Activated CD8-positive, alpha-beta memory T cell treated with anti-CD3 and anti-CD28 coated beads, Interleukin-2, amount 10 ng/mL, durations not matched to agents 7 days and 5 days (primary cell): ENCODE measurements around the gene GHSR. TPM values are rescaled to one million over a fixed set of nuclear protein-coding genes. Genes with fewer than 3 reads are reported as not detected.

Experiments used
- ATAC-seq: fragments of 150-1000 bp; cut with Tn5 transposase; one replicate; pipeline ENCODE4 v1.10.0; 2021; ENCODE audit warnings: moderate library complexity
- CTCF ChIA-PET: fragments of 350-600 bp; sonication (Branson Sonifier 250); formaldehyde crosslinking; loops from one replicate; lab custom pipeline; 2021; ENCODE audit warnings: antibody characterized with exemption; lab: Charles Lee
- DNase-seq: peaks from one replicate; pipeline ENCODE4 v3.0.0-alpha.2; 2020
- H3K27ac Mint-ChIP-seq: one replicate; pipeline ENCODE4 v1.8.0; 2021; ENCODE audit warnings: mild to moderate bottlenecking, mixed read lengths
- H3K27me3 Mint-ChIP-seq: one replicate; pipeline ENCODE4 v1.8.0; 2021; ENCODE audit warnings: mixed read lengths
- H3K36me3 Mint-ChIP-seq: one replicate; pipeline ENCODE4 v1.8.0; 2021; ENCODE audit warnings: mild to moderate bottlenecking, mixed read lengths
- H3K4me1 Mint-ChIP-seq: one replicate; pipeline ENCODE4 v1.8.0; 2021; ENCODE audit warnings: mixed read lengths
- H3K4me3 Mint-ChIP-seq: one replicate; pipeline ENCODE4 v1.8.0; 2021; ENCODE audit warnings: mild to moderate bottlenecking, moderate library complexity, mixed read lengths
- H3K9me3 Mint-ChIP-seq: one replicate; pipeline ENCODE4 v1.8.0; 2022; ENCODE audit warnings: low read depth, mixed read lengths
- total RNA-seq, 2 experiments: library from RNA; stranded (reverse); gene quantifications; one replicate each; pipeline ENCODE4 v1.2.3, GENCODE V29; 2021

Gene GHSR
- total RNA-seq, 2 experiments from 2014 or later = not detected

DNA sequence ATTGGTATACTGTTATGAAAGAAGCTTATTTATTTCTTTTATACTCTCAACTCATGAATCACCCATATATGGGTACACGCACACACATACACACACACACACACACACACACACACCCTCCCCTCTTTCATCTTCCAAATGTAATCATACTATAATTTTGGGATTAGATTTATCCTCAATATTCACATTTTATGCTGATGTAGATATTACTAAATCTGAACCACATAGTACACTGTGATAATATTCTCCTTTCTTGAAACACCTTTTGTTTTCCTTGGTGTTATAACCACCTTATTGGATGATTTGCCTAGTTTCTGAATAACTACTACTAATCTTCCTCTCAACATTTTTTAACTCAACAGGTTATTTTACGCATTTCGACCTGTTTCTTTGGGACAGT lies 8.1 kb upstream of the GHSR start:
- H3K36me3 Mint-ChIP-seq = no peaks in the 10 kb centered on the region

DNA sequence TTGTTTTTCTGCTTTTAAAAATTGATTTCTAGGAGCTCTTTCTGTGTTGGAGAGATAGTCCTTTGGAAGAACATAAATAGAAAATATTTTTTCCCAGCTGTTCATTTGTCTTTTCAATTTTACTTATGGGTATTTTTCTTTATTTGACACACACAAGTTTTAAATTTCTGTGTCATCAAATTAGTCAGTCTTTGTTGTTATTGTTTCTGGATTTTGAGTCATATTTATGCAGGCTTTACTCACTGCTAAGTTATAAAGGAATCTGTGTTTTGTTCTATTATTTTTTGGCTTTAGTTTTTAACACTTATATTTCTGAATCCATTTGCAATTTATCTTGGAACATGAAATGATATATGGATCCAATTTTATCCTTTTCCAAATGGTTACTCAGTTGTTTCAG lies 5.9 kb upstream of the GHSR start:
- DNase-seq = no peak
- H3K4me1 Mint-ChIP-seq = peaks cover 9% of the 10 kb centered on the region
- no peak overlapping the region for H3K4me3 Mint-ChIP-seq
- H3K27ac Mint-ChIP-seq = no peak overlapping the region
- no peak for ATAC-seq
- H3K36me3 Mint-ChIP-seq = peaks cover 2% of the 10 kb centered on the region
- peaks cover 53% of the 10 kb centered on the region for H3K27me3 Mint-ChIP-seq
- no peaks in the 10 kb centered on the region for H3K9me3 Mint-ChIP-seq
- CTCF ChIA-PET = interaction anchor here (1.4 kb wide), 1 partner anchor 122 kb away, joined by 5 read pairs; no protein-coding TSS in a partner anchor

More for the DNA sequence above, 8.1 kb upstream of the GHSR start:
- Mint-ChIP-seq H3K4me1 (no peaks in the 10 kb centered on the region), H3K27me3 (peaks cover 32% of the 10 kb centered on the region), H3K27ac (no peak overlapping the region), H3K4me3 (no peak overlapping the region), H3K9me3 (no peaks in the 10 kb centered on the region)
- CTCF ChIA-PET = no interaction called here
- ATAC-seq = no peak
- DNase-seq = no peak

DNA sequence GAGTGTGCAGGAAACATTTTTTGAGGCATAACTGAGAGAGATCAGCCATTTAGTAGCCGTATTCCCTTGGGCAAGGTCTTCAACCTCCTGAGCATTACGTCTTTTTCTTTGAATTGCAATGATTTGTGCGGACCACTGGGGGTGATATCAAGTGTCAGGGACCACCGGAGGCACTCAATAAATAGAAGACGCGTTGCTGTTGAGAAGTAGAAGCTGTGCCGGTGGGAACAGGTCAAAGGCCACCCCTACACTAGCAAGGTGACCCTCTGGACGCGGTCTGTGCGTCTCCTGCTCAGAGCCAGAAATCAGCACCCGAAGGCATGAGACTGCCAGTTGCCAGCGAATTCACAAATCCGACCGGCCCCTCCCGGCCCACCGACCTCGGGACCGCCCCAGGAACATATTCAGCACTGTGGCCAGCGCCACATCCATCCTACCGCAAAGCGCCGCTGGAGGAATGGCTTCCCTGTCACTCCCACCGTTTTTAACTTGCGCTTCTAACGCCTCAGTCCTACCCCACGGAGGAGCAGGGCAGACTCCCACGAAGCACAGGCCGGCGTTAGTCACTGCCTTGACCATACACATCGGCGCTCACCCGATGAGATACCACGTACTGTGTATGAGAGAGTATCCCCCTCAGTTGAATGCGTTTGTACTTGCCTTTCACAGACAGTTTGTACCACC lies 1.4 kb upstream of the GHSR start:
- H3K4me3 Mint-ChIP-seq = peak overlapping the region; percentile 37
- DNase-seq = peak; percentile 46
- peaks cover 87% of the 10 kb centered on the region for H3K27me3 Mint-ChIP-seq
- H3K27ac Mint-ChIP-seq = no peak overlapping the region
- H3K36me3 Mint-ChIP-seq = peaks cover 3% of the 10 kb centered on the region
- H3K4me1 Mint-ChIP-seq = peaks cover 32% of the 10 kb centered on the region
- H3K9me3 Mint-ChIP-seq = no peaks in the 10 kb centered on the region
- CTCF ChIA-PET = interaction anchor here (1.7 to 4.8 kb wide), 2 partner anchors 11 to 12 kb away, joined by 4 to 27 read pairs; no protein-coding TSS in a partner anchor
- ATAC-seq = peak; percentile 38

DNA sequence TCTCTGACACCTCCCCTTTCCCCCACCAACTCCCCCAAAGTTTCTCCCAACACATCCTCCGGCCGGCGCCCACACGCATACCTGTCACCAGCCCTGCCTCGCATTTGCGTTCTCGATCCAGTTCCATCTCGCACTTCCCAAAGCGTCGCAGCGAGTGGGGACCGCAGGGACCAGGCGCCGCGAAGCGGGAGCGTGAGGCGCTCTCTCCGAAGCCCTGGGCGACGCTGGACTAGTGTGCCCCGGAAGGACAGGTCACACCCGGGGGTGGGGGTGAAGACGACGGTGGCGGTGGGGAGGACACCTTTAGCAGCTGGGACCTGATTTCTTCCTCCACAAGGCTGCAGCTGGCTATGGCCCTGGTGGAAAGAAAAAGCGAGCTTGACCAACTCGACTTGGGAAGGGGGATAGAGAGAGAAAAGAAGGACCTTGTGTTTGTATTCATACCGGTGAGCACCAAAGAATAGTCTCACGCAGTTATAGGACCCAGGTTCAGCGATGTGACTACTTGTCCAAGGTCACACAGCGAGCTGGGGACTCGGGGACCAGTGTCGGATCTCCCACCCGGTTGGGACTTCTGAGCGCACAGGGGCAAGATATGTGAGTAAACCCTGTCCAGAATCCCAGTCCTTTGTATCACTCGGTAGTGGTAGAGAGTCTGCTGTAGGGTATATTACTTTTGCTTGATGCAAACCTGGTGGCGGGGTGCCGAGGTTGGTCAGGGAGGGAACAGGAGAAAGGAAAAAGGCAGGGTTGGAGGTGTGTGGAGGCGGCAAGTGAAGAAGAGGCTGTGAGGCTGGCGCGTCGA lies 607 bp upstream of the GHSR start:
- DNase-seq (no peak), ATAC-seq (no peak)
- CTCF ChIA-PET = interaction anchor here (0.6 to 4.8 kb wide), 3 partner anchors 12 to 171 kb away, joined by 3 to 27 read pairs (median 3); no protein-coding TSS in a partner anchor
- H3K4me1 Mint-ChIP-seq = peaks cover 32% of the 10 kb centered on the region
- peaks cover 81% of the 10 kb centered on the region for H3K27me3 Mint-ChIP-seq
- no peak overlapping the region for H3K27ac Mint-ChIP-seq
- H3K9me3 Mint-ChIP-seq = no peaks in the 10 kb centered on the region
- H3K4me3 Mint-ChIP-seq = peak overlapping the region; percentile 59
- H3K36me3 Mint-ChIP-seq = peaks cover 3% of the 10 kb centered on the region

DNA sequence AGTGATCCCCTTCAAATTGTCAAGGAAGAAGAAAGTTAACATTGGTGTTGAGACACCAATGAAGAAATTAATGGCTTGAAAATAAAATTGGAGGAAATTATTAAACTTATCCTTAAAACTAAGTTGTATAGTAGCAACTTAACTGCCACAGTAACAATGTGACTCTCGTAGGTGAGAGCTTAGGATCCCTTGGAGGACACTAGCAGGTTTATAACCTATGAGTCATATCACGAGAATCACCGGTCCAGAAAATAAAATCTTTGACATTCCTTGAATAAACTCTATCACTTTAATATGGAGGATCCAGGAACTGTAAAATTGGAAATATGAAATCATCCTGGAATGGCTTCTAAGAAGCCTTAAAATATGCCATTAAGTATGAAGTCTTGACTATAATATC lies 2.1 kb downstream of the GHSR start:
- no peaks in the 10 kb centered on the region for H3K9me3 Mint-ChIP-seq
- no peak overlapping the region for H3K4me3 Mint-ChIP-seq
- peaks cover 32% of the 10 kb centered on the region for H3K4me1 Mint-ChIP-seq
- ATAC-seq = no peak
- peaks cover 3% of the 10 kb centered on the region for H3K36me3 Mint-ChIP-seq
- peaks cover 87% of the 10 kb centered on the region for H3K27me3 Mint-ChIP-seq
- no peak overlapping the region for H3K27ac Mint-ChIP-seq
- CTCF ChIA-PET = interaction anchor here (4.8 kb wide), 1 partner anchor 14 kb away, joined by 27 read pairs; no protein-coding TSS in a partner anchor
- no peak for DNase-seq

DNA sequence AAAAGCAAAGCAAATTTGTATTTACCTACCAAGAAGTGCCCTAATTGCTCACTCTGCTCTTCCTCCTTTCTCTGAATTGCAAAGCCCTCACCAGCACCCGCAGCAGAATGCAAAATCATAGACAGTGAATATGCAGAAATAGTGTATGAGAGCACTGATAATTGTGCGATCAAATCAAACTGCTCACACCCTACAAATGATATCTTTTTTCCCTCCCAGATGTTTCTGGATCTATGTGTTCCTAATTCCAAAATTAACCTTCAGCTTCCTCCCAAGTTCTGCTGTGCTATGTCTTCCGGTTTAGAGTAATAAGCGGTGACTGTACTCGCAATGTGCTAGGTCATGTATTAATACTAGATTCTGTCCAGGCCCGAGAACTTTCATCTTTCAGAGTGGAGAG lies 3.4 kb downstream of the GHSR start:
- Mint-ChIP-seq H3K9me3 (no peaks in the 10 kb centered on the region), H3K36me3 (peaks cover 3% of the 10 kb centered on the region), H3K4me1 (peaks cover 30% of the 10 kb centered on the region), H3K27me3 (peaks cover 83% of the 10 kb centered on the region), H3K4me3 (no peak overlapping the region), H3K27ac (no peak overlapping the region)
- ATAC-seq (no peak), DNase-seq (no peak)
- CTCF ChIA-PET = interaction anchor here (1.4 to 4.8 kb wide), 2 partner anchors 13 to 16 kb away, joined by 4 to 27 read pairs; no protein-coding TSS in a partner anchor

DNA sequence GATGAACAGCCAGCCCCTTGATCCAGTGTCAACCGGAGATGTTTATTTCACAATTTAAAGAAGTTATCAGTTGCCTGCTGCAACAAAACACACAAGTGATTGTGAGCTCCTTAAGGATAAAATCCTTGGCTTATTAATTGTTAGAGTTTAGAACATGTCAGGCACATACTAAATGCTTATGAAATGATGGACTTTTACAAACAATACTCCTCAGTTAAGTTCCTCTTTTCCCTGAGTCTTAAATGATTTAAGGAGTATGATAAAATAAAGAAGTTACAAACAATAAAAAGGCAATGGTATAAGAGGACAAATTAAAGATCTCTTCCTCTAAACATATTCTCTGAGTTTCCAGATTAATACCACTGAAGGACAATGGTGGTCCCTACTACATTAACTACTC lies 5.7 kb downstream of the GHSR start:
- H3K36me3 Mint-ChIP-seq = no peaks in the 10 kb centered on the region
- ATAC-seq = no peak
- H3K4me3 Mint-ChIP-seq = no peak overlapping the region
- no peaks in the 10 kb centered on the region for H3K9me3 Mint-ChIP-seq
- no peak for DNase-seq
- CTCF ChIA-PET = no interaction called here
- H3K27me3 Mint-ChIP-seq = peaks cover 81% of the 10 kb centered on the region
- H3K4me1 Mint-ChIP-seq = peaks cover 8% of the 10 kb centered on the region
- H3K27ac Mint-ChIP-seq = no peak overlapping the region

DNA sequence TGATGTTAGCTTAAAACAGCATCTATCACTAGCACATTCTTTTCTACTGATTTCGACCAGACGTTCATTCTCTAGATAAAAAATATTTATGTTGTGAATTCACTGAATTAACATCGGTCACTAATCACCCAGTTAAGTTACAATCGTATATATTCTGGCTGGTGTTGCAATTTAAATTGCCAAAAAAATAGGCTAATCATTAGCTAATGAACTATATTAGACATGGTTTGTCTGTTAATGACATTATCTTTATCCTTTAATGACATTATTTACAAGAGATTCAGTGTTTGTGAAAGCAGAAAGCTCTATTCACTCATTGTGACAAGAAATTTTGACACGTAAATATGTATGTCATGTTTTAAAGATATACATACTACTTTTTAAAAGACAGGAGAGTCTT lies 6.7 kb downstream of the GHSR start:
- Mint-ChIP-seq H3K36me3 (no peaks in the 10 kb centered on the region), H3K4me1 (peaks cover 2% of the 10 kb centered on the region), H3K27me3 (peaks cover 73% of the 10 kb centered on the region), H3K4me3 (no peak overlapping the region), H3K27ac (no peak overlapping the region), H3K9me3 (no peaks in the 10 kb centered on the region)
- DNase-seq (no peak), ATAC-seq (no peak)
- CTCF ChIA-PET = interaction anchor here (1.3 kb wide), 1 partner anchor 232 kb away, joined by 3 read pairs; no protein-coding TSS in a partner anchor

DNA sequence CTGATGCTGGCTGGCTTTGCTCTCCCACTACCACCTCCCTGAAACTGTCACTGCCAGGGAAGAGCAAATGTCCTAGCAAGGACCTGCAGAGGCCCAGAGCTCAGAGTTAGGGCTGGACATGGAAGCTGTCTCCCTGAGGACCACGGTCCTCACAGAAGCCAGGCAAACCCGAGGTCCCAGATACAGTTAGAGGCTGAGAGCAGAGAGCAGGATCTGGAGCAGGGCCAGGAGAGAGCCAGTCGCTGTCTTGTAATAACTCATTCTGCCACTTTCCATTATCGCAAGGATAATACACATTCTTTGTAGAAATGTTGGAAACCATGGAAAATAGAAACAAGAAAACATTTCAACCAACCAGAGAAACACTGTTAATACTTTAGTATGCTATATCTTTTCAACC lies 10.1 kb downstream of the GHSR start:
- DNase-seq (no peak), ATAC-seq (no peak)
- H3K4me3 Mint-ChIP-seq = no peak overlapping the region
- no peaks in the 10 kb centered on the region for H3K4me1 Mint-ChIP-seq
- H3K27me3 Mint-ChIP-seq = peaks cover 53% of the 10 kb centered on the region
- H3K27ac Mint-ChIP-seq = no peak overlapping the region
- CTCF ChIA-PET = no interaction called here
- peaks cover 5% of the 10 kb centered on the region for H3K36me3 Mint-ChIP-seq
- peaks cover 7% of the 10 kb centered on the region for H3K9me3 Mint-ChIP-seq

DNA sequence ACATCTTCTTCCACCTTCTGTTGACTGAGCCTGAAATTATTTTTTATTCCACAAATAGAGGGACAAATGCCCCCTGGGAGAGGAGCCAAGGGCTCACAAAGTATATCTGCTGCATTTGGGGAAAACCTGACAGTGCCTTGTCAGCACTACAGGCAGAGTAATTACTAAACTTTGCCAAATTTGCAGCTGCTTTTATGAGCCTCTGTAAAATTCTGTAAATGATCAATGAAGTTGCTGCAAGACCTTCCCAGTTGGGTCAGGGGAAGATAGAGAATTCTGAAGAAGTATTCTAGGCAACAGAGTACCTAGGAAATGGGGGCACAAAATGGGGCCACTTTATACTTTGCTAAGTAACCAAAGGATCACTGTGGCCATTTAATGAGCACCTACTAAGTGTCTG lies 10.5 kb downstream of the GHSR start:
- Mint-ChIP-seq H3K27me3 (peaks cover 48% of the 10 kb centered on the region), H3K4me1 (no peaks in the 10 kb centered on the region), H3K36me3 (peaks cover 5% of the 10 kb centered on the region), H3K4me3 (no peak overlapping the region), H3K9me3 (peaks cover 7% of the 10 kb centered on the region), H3K27ac (no peak overlapping the region)
- DNase-seq (no peak), ATAC-seq (no peak)
- CTCF ChIA-PET = no interaction called here

DNA sequence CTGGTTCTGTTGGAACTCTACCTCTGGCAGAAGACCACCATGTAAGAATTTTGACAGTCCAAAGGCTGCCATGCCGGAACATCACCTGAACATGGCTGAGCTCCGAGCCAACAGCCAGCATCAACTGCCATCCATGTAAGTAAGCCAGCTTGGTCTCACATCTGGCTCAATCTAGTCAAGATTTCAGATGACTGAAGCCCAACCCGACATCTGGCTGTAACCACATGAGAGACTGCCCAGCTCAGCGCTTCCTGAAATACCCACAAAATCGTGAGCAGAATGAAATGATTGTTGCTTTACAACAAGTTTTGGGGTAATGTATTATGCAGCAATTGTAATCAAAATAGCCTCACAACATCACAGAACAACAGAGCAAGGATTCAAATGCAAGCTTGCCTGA lies 32.9 kb downstream of the GHSR start:
- CTCF ChIA-PET = no interaction called here
- DNase-seq = no peak
- Mint-ChIP-seq H3K27ac (no peak overlapping the region), H3K4me1 (no peaks in the 10 kb centered on the region), H3K36me3 (no peaks in the 10 kb centered on the region), H3K27me3 (peaks cover 55% of the 10 kb centered on the region), H3K4me3 (no peak overlapping the region), H3K9me3 (no peaks in the 10 kb centered on the region)
- ATAC-seq = no peak

DNA sequence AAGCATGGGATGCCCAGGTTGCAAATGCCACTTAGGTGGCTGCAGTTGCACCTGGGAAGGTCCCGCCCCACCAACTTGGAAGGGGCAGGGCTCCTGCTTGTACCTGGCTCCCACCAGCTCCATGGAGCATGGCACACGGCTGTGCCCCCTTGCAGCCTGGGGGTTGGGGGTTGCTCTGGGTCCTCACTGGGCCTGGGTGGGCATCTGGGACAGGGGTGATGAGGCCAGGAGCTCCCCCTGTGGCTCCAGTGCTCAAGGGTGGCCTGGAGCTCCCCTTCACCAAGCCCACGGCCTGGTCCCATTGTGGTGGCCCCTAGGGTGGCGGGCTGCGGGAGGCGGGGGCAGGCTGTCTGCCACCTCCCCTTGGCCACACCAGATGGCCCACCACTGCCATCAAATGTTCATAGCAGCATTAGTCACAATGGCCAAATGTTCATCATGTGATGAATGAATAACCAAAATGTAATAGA lies 36.7 kb downstream of the GHSR start:
- H3K36me3 Mint-ChIP-seq = no peaks in the 10 kb centered on the region
- ATAC-seq = no peak

DNA sequence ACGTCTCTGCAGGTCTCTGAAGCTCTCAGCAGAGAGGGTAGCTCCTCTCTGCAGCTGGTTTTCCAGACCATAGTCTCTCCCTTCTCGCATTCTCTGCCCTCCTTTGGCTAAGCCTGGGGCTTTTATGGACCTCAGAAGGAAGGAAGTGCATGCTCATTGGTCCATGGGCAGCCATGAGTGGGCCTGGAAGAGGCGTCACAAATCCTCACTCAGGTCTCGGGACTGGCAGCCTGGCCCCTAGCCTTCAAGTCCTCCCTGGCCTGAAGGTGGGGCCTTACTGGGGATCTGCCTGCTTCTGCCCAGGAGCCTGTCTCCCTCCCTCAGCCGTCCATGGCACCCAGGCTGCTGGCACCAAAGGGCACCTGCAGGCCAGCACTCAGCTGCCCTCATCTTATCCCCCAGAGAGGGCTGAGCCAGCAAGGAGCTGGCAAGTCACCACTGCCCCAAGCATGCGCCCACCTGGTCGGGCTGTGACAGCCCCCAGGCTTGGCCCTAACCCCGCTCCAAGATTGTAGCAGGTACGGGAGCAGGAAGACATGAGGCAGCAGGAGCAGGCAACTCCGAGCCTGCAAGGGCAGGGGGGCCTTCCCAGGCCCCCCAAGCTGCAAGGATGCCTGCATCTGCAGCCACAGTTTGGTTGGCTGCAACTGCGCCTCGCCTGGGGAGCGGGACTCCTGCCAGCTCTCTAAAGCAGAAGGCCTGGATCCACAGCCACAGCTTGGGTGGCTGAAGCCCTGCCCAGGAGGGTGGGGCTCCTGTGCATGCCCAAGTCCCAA lies 37.4 kb downstream of the GHSR start:
- ATAC-seq (no peak), DNase-seq (no peak)
- no peaks in the 10 kb centered on the region for H3K9me3 Mint-ChIP-seq
- H3K4me1 Mint-ChIP-seq = no peaks in the 10 kb centered on the region
- no peaks in the 10 kb centered on the region for H3K36me3 Mint-ChIP-seq
- no peak overlapping the region for H3K27ac Mint-ChIP-seq
- H3K27me3 Mint-ChIP-seq = peaks cover 18% of the 10 kb centered on the region
- CTCF ChIA-PET = interaction anchor here (1.5 kb wide), 1 partner anchor 9 kb away, joined by 3 read pairs; no protein-coding TSS in a partner anchor
- no peak overlapping the region for H3K4me3 Mint-ChIP-seq

More for the DNA sequence above, 36.7 kb downstream of the GHSR start:
- H3K27me3 Mint-ChIP-seq = peaks cover 24% of the 10 kb centered on the region
- H3K4me1 Mint-ChIP-seq = no peaks in the 10 kb centered on the region
- H3K27ac Mint-ChIP-seq = no peak overlapping the region
- CTCF ChIA-PET = interaction anchor here (1.5 kb wide), 1 partner anchor 9 kb away, joined by 3 read pairs; no protein-coding TSS in a partner anchor
- H3K4me3 Mint-ChIP-seq = no peak overlapping the region
- H3K9me3 Mint-ChIP-seq = no peaks in the 10 kb centered on the region
- no peak for DNase-seq
